PFSK-1 (cell line): ENCODE data around the gene MYO7A.

ENCODE experiments used
- FOXP2 ChIP-seq: optimal IDR thresholded peaks from 2 replicates; pipeline ENCODE3; 2011; ENCODE audit warnings: borderline replicate concordance, control low read depth, inconsistent platforms; ENCODE audit not compliant: insufficient read depth; ENCODE audit errors: extremely low read length, extremely low read depth
- POLR2AphosphoS5 ChIP-seq: IDR thresholded peaks from 2 replicates; pipeline ENCODE4 v1.6.1; 2012; ENCODE audit warnings: low read depth, mild to moderate bottlenecking, control low read depth, low read length, moderate library complexity
- REST ChIP-seq, 2 experiments: IDR thresholded peaks; 2 replicates each; pipeline versions ENCODE4 v1.6.1 to v1.8.0; 2011 to 2012; ENCODE audit warnings: low read depth in 2 of 2, low read length in 2 of 2, control low read depth in 1 of 2, inconsistent platforms in 1 of 2, mild to moderate bottlenecking in 1 of 2, moderate library complexity in 1 of 2; ENCODE audit not compliant: insufficient read depth in 1 of 2
- SIN3A ChIP-seq: IDR thresholded peaks from 2 replicates; pipeline ENCODE4 v1.6.1; 2012; ENCODE audit warnings: mild to moderate bottlenecking, low read length, moderate library complexity, borderline replicate concordance; ENCODE audit not compliant: insufficient read depth
- TAF1 ChIP-seq: IDR thresholded peaks from 2 replicates; pipeline ENCODE4 v1.6.1; 2012; ENCODE audit warnings: low read length, control low read depth, borderline replicate concordance; ENCODE audit not compliant: insufficient read depth

DNA sequence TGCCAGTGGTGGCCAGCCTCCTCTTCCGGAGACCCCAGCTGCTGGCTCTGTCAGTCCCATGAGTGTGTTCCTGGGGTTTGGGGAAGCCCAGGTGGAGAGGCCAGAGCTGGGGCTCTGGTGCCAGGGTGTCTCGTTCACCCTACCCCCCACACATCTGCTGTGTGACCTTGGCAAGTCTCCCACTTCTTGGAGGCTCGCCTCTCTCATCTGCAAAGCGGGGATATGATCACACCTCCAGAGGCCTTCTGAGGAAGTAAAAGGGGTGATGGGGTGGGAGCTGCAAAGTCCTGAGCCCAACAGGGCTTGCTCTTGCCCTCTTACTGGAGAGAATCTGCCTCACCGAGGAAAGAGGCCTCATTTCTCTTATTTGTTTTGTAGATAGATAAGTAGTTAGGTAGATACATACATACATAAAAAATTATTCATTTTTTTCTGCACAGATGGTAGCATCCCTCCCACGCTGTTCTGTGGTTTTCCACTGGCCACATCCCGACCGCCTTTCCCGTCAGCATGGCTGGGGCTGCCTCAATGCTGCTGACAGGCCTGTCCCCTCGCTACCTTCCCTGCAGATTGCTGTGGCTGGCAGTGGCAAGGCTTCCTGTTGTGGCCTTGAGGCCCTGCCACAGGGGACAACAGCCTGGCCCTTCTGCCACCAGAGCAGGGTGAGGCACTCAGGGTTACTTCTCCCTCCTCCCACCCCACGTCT is 23.9 kb downstream of the MYO7A start:
- TF ChIP-seq TAF1 (no peak), REST (IDR thresholded peaks at IDR 0.05; ENCODE audit: insufficient read depth in 1 of 2, low read depth in 2 of 2, low read length in 2 of 2) (no peak), SIN3A (no peak), POLR2AphosphoS5 (no peak), FOXP2 (no peak)
